Colonic mucosa (tissue), 4 donors: ENCODE data around the gene TWIST2. TPM values are rescaled to one million over a fixed set of nuclear protein-coding genes. Genes with fewer than 3 reads are reported as not detected.

Source experiments
- DNase-seq: peaks from one replicate; pipeline ENCODE4 v3.0.0-alpha.2; 2020
- H3K27ac ChIP-seq: fragments of 200-600 bp; one replicate; pipeline ENCODE4 v1.8.0; 2021
- H3K27me3 ChIP-seq: fragments of 200-600 bp; one replicate; pipeline ENCODE4 v1.8.0; 2021
- H3K36me3 ChIP-seq: fragments of 200-600 bp; one replicate; pipeline ENCODE4 v1.8.0; 2021
- H3K4me1 ChIP-seq: fragments of 200-600 bp; one replicate; pipeline ENCODE4 v1.8.0; 2021; ENCODE audit warnings: mild to moderate bottlenecking
- H3K4me3 ChIP-seq: fragments of 200-600 bp; one replicate; pipeline ENCODE4 v1.8.0; 2021
- H3K9ac ChIP-seq, 2 donors: one replicate each; pipeline ENCODE4 v1.7.0; 2013; ENCODE audit warnings: control low read depth in 2 of 2, low read depth in 2 of 2, low read length in 2 of 2
- H3K9me3 ChIP-seq: fragments of 200-600 bp; one replicate; pipeline ENCODE4 v1.8.0; 2021
- CTCF ChIP-seq: fragments of 200-600 bp; IDR thresholded peaks from one replicate; pipeline ENCODE4 v1.8.0; 2022; ENCODE audit warnings: antibody characterized with exemption, mild to moderate bottlenecking
- intact Hi-C: fragments of 100-400 bp; cut with DNase I; formaldehyde crosslinking; loops from one replicate; pipeline ENCODE4 v1.14.1; 2022
- total RNA-seq, 2 donors: library from RNA; stranded (reverse); fragmentation: NEBNext Ultra II Directional in 1 of 2; extraction: Animal tissue kit (Norgen Biotek cat#: 25700) in 1 of 2; gene quantifications; one replicate each; pipeline ENCODE4 v1.2.1, GENCODE V29; 2021
- donor health status: healthy.
- donor health status: DM: no; HTN: no; CAD: no.
- donor health status: DM: no; HTN: no; CAD: no.

The TWIST2 gene
- total RNA-seq, 2 donors from 2014 or later, result 0.82 to 2.7 TPM

GRCh38 chr2:238942726-238943300 is 94.9 kb downstream of the TWIST2 start:
- intact Hi-C loops, result no loop called here
- Histone ChIP-seq H3K9ac (no peak overlapping the region), H3K27ac (no peak overlapping the region), H3K4me1 (no peaks in the 10 kb centered on the region), H3K36me3 (no peaks in the 10 kb centered on the region), H3K4me3 (no peak overlapping the region), H3K27me3 (no peaks in the 10 kb centered on the region), H3K9me3 (no peaks in the 10 kb centered on the region)
- no peak for TF ChIP-seq CTCF
- no peak for DNase-seq

GRCh38 chr2:238943338-238944067 is 95.6 kb downstream of the TWIST2 start:
- Histone ChIP-seq H3K4me1 (no peaks in the 10 kb centered on the region), H3K36me3 (no peaks in the 10 kb centered on the region), H3K9me3 (no peaks in the 10 kb centered on the region), H3K27me3 (no peaks in the 10 kb centered on the region), H3K9ac (no peak overlapping the region), H3K4me3 (no peak overlapping the region), H3K27ac (no peak overlapping the region)
- intact Hi-C loops, result no loop called here
- DNase-seq, result peak; percentile 9
- no peak for TF ChIP-seq CTCF

GRCh38 chr2:238945433-238946150 is 97.7 kb downstream of the TWIST2 start:
- intact Hi-C loops, result no loop called here
- no peak overlapping the region for H3K27ac ChIP-seq
- TF ChIP-seq CTCF, result peak; percentile 57
- H3K27me3 ChIP-seq, result no peaks in the 10 kb centered on the region
- H3K36me3 ChIP-seq, result no peaks in the 10 kb centered on the region
- no peak overlapping the region for H3K4me3 ChIP-seq
- no peaks in the 10 kb centered on the region for H3K4me1 ChIP-seq
- peak; percentile 50 for DNase-seq
- H3K9me3 ChIP-seq, result no peaks in the 10 kb centered on the region
- H3K9ac ChIP-seq, result no peak overlapping the region

- no peaks in the 10 kb centered on the region for H3K4me1 ChIP-seq
- intact Hi-C loops, result no loop called here
- TF ChIP-seq CTCF, result no peak
- no peak overlapping the region for H3K27ac ChIP-seq
- H3K9ac ChIP-seq, result no peak overlapping the region
- no peaks in the 10 kb centered on the region for H3K9me3 ChIP-seq
- peak; percentile 8 for DNase-seq
- H3K27me3 ChIP-seq, result no peaks in the 10 kb centered on the region
- H3K4me3 ChIP-seq, result no peak overlapping the region
- no peaks in the 10 kb centered on the region for H3K36me3 ChIP-seq
These were observed 98.7 kb downstream of the TWIST2 start for GRCh38 chr2:238946318-238947242.

GRCh38 chr2:238947243-238947760 is 99.4 kb downstream of the TWIST2 start:
- no peak overlapping the region for H3K4me3 ChIP-seq
- H3K27ac ChIP-seq, result no peak overlapping the region
- no peak for DNase-seq
- intact Hi-C loops, result no loop called here
- no peaks in the 10 kb centered on the region for H3K27me3 ChIP-seq
- H3K4me1 ChIP-seq, result no peaks in the 10 kb centered on the region
- H3K9me3 ChIP-seq, result no peaks in the 10 kb centered on the region
- TF ChIP-seq CTCF, result no peak
- no peak overlapping the region for H3K9ac ChIP-seq
- no peaks in the 10 kb centered on the region for H3K36me3 ChIP-seq
